DOHH2 (cell line): Measurements from ENCODE around the gene REC8.

Experiments used
- H3F3A ChIP-seq: fragments of 200-600 bp; sonication (generic), shearing (Covaris generic); 2 replicates; pipeline ENCODE4 v1.6.0; 2016; ENCODE audit warnings: antibody characterized with exemption, mild to moderate bottlenecking; ENCODE audit not compliant: control insufficient read depth, insufficient read depth
- H3K27ac ChIP-seq: fragments of 200-600 bp; sonication (generic); 2 replicates; pipeline ENCODE4 v1.5.1; 2014; ENCODE audit warnings: low read depth, mild to moderate bottlenecking, low read length, moderate library complexity
- H3K27me3 ChIP-seq: fragments of 200-600 bp; sonication (generic); 2 replicates; pipeline ENCODE4 v1.6.1; 2014; ENCODE audit warnings: mild to moderate bottlenecking, low read length, mixed read lengths; ENCODE audit not compliant: control insufficient read depth
- H3K36me3 ChIP-seq: fragments of 200-600 bp; sonication (generic); 2 replicates; pipeline ENCODE4 v1.6.1; 2014; ENCODE audit warnings: mild to moderate bottlenecking, low read length, moderate library complexity, mixed read lengths; ENCODE audit not compliant: control insufficient read depth
- H3K4me1 ChIP-seq: fragments of 200-600 bp; sonication (generic); 2 replicates; pipeline ENCODE4 v1.6.1; 2014; ENCODE audit warnings: mild to moderate bottlenecking, low read length, mixed read lengths; ENCODE audit not compliant: control insufficient read depth
- H3K4me2 ChIP-seq: fragments of 200-600 bp; sonication (generic); 2 replicates; pipeline ENCODE4 v1.6.0; 2014; ENCODE audit warnings: mild to moderate bottlenecking, low read length, moderate library complexity
- H3K4me3 ChIP-seq: fragments of 200-600 bp; sonication (generic); 2 replicates; pipeline ENCODE4 v1.5.1; 2014; ENCODE audit warnings: mild to moderate bottlenecking, low read length, mixed read lengths
- H3K79me2 ChIP-seq: fragments of 200-600 bp; sonication (generic); 2 replicates; pipeline ENCODE4 v1.6.1; 2014; ENCODE audit warnings: mild to moderate bottlenecking, low read length, mixed read lengths; ENCODE audit not compliant: control insufficient read depth
- H3K9me2 ChIP-seq: fragments of 200-600 bp; sonication (generic); replicated peaks from 2 replicates; pipeline ENCODE4 v1.6.1; 2014; ENCODE audit warnings: mild to moderate bottlenecking, low read length, mixed read lengths; ENCODE audit not compliant: control insufficient read depth
- H3K9me3 ChIP-seq: fragments of 200-600 bp; sonication (generic); 2 replicates; pipeline ENCODE4 v1.6.1; 2014; ENCODE audit warnings: antibody characterized with exemption, low read length, mixed read lengths; ENCODE audit not compliant: control insufficient read depth, insufficient read depth
- H4K20me1 ChIP-seq: fragments of 200-600 bp; sonication (generic); 2 replicates; pipeline ENCODE4 v1.6.0; 2014; ENCODE audit warnings: low read depth, mild to moderate bottlenecking, antibody characterized with exemption, low read length, moderate library complexity; ENCODE audit not compliant: control insufficient read depth, insufficient read depth
- EZH2phosphoT487 ChIP-seq: fragments of 200-600 bp; sonication (generic); IDR thresholded peaks from 2 replicates; pipeline ENCODE4 v1.6.1; 2017; ENCODE audit warnings: borderline replicate concordance, mild to moderate bottlenecking, antibody characterized with exemption, low read length, moderate library complexity, mixed read lengths
- TF ChIP-seq, protein P1 (sequence below): fragments of 200-600 bp; sonication (generic); IDR thresholded peaks from one replicate; pipeline ENCODE4 v1.5.1; 2014; ENCODE audit warnings: antibody characterized with exemption, mild to moderate bottlenecking, low read depth, low read length; ENCODE audit not compliant: poor library complexity, severe bottlenecking

REC8 gene

DNA sequence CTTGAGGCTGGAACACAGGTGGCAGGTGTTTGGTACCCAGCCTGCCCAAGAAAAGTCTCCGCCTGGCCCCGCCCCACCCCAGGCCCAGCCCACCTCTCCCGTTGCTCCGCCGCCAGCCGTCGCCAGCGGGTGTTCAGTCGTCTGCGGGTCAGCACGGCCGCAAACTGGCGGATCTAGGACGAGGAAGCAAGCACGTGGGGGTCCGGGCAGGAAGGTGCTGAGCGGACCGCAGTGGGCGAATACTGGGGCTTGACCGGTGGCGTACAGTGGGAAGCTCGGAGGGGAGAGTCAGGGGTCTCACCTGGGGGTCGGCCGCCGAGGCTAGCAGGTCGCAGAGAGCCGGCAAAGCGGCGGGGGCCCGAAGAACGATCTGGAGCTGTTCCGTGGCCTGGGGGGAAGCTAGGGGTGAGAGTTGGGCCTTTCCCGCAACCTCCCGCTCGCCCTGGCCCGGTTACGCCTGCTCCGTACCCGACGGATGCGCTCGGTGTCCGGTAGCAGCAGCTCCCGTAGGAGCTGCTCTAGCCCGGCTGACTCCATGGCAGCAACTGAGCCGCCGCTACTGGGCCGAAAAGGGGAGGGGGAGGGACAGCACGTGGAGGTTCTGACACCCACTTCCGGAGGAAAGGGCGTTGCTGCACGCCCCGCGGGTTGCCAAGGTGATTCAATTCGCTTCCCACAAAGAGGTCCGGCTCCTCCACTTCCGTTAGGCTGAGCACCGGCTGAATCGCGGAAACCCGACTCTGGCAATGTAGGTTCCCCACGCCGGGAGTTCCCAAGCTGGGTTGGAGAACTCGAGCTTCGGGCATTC, 16.6 kb downstream of the REC8 start, which contains the start of gene IPO4:
Gene IPO4 (minus strand): TSS at position 566 of the 808 bp plus-strand sequence. CDS start 29 bp downstream, at position 537.
- no peaks in the 10 kb centered on the region for H4K20me1 ChIP-seq
- H3K36me3 ChIP-seq = peaks cover 73% of the 10 kb centered on the region
- H3K79me2 ChIP-seq = peaks cover 30% of the 10 kb centered on the region
- H3K9me2 ChIP-seq = no peaks in the 10 kb centered on the region
- H3K4me2 ChIP-seq = peak within 1 kb of the TSS; percentile 90
- peaks cover 21% of the 10 kb centered on the region for H3K4me1 ChIP-seq
- H3K27ac ChIP-seq = peak within 1 kb of the TSS; percentile 48
- TF ChIP-seq, protein P1, sequence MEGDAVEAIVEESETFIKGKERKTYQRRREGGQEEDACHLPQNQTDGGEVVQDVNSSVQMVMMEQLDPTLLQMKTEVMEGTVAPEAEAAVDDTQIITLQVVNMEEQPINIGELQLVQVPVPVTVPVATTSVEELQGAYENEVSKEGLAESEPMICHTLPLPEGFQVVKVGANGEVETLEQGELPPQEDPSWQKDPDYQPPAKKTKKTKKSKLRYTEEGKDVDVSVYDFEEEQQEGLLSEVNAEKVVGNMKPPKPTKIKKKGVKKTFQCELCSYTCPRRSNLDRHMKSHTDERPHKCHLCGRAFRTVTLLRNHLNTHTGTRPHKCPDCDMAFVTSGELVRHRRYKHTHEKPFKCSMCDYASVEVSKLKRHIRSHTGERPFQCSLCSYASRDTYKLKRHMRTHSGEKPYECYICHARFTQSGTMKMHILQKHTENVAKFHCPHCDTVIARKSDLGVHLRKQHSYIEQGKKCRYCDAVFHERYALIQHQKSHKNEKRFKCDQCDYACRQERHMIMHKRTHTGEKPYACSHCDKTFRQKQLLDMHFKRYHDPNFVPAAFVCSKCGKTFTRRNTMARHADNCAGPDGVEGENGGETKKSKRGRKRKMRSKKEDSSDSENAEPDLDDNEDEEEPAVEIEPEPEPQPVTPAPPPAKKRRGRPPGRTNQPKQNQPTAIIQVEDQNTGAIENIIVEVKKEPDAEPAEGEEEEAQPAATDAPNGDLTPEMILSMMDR = no peak
- no peak for TF ChIP-seq EZH2phosphoT487
- no peaks in the 10 kb centered on the region for H3K27me3 ChIP-seq
- H3K4me3 ChIP-seq = peak within 1 kb of the TSS; percentile 80
- no peaks in the 10 kb centered on the region for H3K9me3 ChIP-seq
- peaks cover 13% of the 10 kb centered on the region for H3F3A ChIP-seq

DNA sequence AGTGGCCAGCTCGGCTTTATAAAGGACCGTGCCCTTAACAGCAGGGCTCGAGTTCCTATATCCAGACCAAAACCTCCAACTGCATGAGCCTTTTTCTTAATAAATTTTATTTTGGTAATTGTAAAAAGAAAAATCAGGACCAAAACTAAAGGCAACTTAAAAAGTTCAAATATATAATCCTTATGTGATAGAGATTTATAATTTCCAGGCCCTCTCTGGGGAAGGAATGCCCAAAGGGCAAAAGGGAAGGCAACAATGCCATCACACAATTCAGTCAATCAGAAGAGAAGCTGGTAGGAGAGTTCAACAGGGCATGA, 17.1 kb downstream of the REC8 start:
- no peak for TF ChIP-seq EZH2phosphoT487
- TF ChIP-seq, protein P1 = no peak
- no peaks in the 10 kb centered on the region for H4K20me1 ChIP-seq
- H3K9me2 ChIP-seq = no peaks in the 10 kb centered on the region
- H3K79me2 ChIP-seq = peaks cover 32% of the 10 kb centered on the region
- no peaks in the 10 kb centered on the region for H3K9me3 ChIP-seq
- peaks cover 14% of the 10 kb centered on the region for H3F3A ChIP-seq
- peak overlapping the region; percentile 90 for H3K4me2 ChIP-seq
- no peaks in the 10 kb centered on the region for H3K27me3 ChIP-seq
- H3K4me3 ChIP-seq = peak overlapping the region; percentile 80
- H3K36me3 ChIP-seq = peaks cover 71% of the 10 kb centered on the region
- peaks cover 23% of the 10 kb centered on the region for H3K4me1 ChIP-seq
- H3K27ac ChIP-seq = peak overlapping the region; percentile 25; the same call in 1 of the 2 replicates

DNA sequence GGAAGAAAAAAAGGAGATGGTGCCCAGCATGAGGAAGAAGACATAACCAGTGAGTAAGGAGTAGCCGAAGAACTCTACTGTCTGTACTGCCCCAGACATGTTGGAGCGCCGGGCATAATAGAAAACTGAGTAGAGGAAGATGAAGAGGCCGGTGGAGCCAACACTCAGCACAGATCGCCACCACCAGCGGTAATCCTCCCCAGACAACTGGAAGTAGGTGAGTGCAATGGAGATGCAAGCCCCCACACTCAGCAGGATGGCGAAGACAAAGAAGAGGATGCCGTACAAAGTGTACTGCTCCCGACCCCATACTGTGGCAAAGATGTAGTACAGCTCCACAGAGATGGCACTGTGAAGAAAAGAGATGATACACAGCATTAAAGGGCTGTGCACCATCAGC, 17.6 kb downstream of the REC8 start:
- Histone ChIP-seq H3F3A (peaks cover 19% of the 10 kb centered on the region), H3K27ac (peak overlapping the region; percentile 25; the same call in 1 of the 2 replicates), H3K9me3 (no peaks in the 10 kb centered on the region), H3K4me2 (peak overlapping the region; percentile 90), H3K4me3 (peak overlapping the region; percentile 80), H3K79me2 (peaks cover 37% of the 10 kb centered on the region), H4K20me1 (no peaks in the 10 kb centered on the region), H3K36me3 (peaks cover 71% of the 10 kb centered on the region), H3K4me1 (peaks cover 27% of the 10 kb centered on the region), H3K9me2 (no peaks in the 10 kb centered on the region), H3K27me3 (no peaks in the 10 kb centered on the region)
- TF ChIP-seq, protein P1 = no peak
- TF ChIP-seq EZH2phosphoT487 = no peak
